K562 (cell line): ENCODE results near the gene NAA80. TPM values are rescaled to one million over a fixed set of nuclear protein-coding genes. Genes with fewer than 3 reads are reported as not detected.

ENCODE experiments used
- MEIS2 ChIP-seq: fragments of 450-650 bp; IDR thresholded peaks from 2 replicates; pipeline ENCODE4 v1.6.1; 2014; ENCODE audit warnings: mild to moderate bottlenecking; ENCODE audit not compliant: partially characterized antibody
- MTA3 ChIP-seq: fragments of 450-650 bp; formaldehyde crosslinking; IDR thresholded peaks from 2 replicates; pipeline ENCODE4 v1.6.1; 2017; ENCODE audit warnings: mild to moderate bottlenecking, borderline replicate concordance
- MYNN ChIP-seq, 2 experiments: sonication (generic); formaldehyde crosslinking in 1 of 2; IDR thresholded peaks; 2 replicates each; pipeline versions ENCODE4 v1.5.0 to v1.6.1; 2016 to 2020; ENCODE audit warnings: antibody characterized with exemption in 1 of 2, missing genetic modification reagents in 1 of 2
- NR4A1 ChIP-seq, 2 experiments: fragments of 250-450 bp in 1 of 2; fragments of 450-650 bp in 1 of 2; sonication (Bioruptor Pico) in 1 of 2; IDR thresholded peaks; 2 replicates each; pipeline versions ENCODE4 v1.4.0 to v1.6.1; 2016 to 2020; ENCODE audit warnings: mild to moderate bottlenecking in 2 of 2, missing compliant biosample characterization in 1 of 2, missing genetic modification characterization in 1 of 2, moderate library complexity in 1 of 2
- PHF21A ChIP-seq: fragments of 450-650 bp; IDR thresholded peaks from 2 replicates; pipeline ENCODE4 v1.6.1; 2017; ENCODE audit warnings: low read depth, borderline replicate concordance
- POLR2G ChIP-seq: fragments of 200-400 bp; formaldehyde crosslinking; IDR thresholded peaks from 2 replicates; pipeline ENCODE4 v1.6.1; 2017; ENCODE audit warnings: low read depth, mild to moderate bottlenecking, antibody characterized with exemption, low read length, moderate library complexity
- REST ChIP-seq, 2 experiments: fragments of 450-650 bp; formaldehyde crosslinking in 1 of 2; IDR thresholded peaks; 2 replicates each; pipeline versions ENCODE4 v1.4.0 to v1.6.1; 2014 to 2020; ENCODE audit warnings: mild to moderate bottlenecking in 2 of 2, borderline replicate concordance in 1 of 2, low read depth in 1 of 2
- THRAP3 ChIP-seq: fragments of 450-650 bp; IDR thresholded peaks from 2 replicates; pipeline ENCODE4 v1.6.1; 2016; ENCODE audit warnings: mild to moderate bottlenecking, inconsistent platforms, borderline replicate concordance
- ZNF274 ChIP-seq: IDR thresholded peaks from 2 replicates; pipeline ENCODE4 v1.6.1; 2011; ENCODE audit warnings: low read depth, mild to moderate bottlenecking, low read length, moderate library complexity, borderline replicate concordance
- polyA plus RNA-seq, 8 experiments: library from polyadenylated mRNA; depleted of rRNA in 4 of 8; stranded (reverse) in 5 of 8; unstranded in 3 of 8; fragments of >200 nt; fragmentation: Nextera tagmentation in 2 of 8; fragmentation: Illumina TruSeq in 1 of 8; extraction: Ambion mirVana in 2 of 8; extraction: Trizol in 1 of 8; gene quantifications; 2 replicates each; pipeline versions ENCODE4 v1.2.1 to v1.2.3, GENCODE V29; 2011 to 2014; ENCODE audit warnings: inconsistent platforms in 1 of 8, missing spikeins in 1 of 8
- total RNA-seq, 7 experiments: library from RNA; depleted of rRNA in 6 of 7; stranded (reverse); fragments of >200 nt in 6 of 7; fragmentation: Illumina TruSeq in 2 of 7; extraction: Trizol in 2 of 7; gene quantifications; 2 replicates each; pipeline versions ENCODE4 v1.2.1 to v1.2.3, GENCODE V29; 2011 to 2021; ENCODE audit warnings: low replicate concordance in 1 of 7

Gene NAA80
- total and polyA plus RNA-seq, 9 of the 15 experiments (the other 6 are each of a cell fraction or from before 2014, with no cell fraction given): 0.82 to 24.0 (median 8.6) TPM

GRCh38 chr3:50303013-50303815 lies 4.0 kb upstream of the NAA80 start, which contains the start of gene HYAL1 (continued):
- TF ChIP-seq REST (IDR thresholded peaks at IDR 0.05; ENCODE audit: borderline replicate concordance) (no peak), REST (CRISPR knock-in tag; IDR thresholded peaks at IDR 0.05; ENCODE audit: low read depth) (no peak), ZNF274 (no peak), NR4A1 (CRISPR knock-in tag; IDR thresholded peaks at IDR 0.05) (no peak), NR4A1 (tag; IDR thresholded peaks at IDR 0.05) (no peak), MYNN (IDR thresholded peaks at IDR 0.05) (0 out of 2 replicates have a peak, but pooled peaks have one; percentile 22), MYNN (CRISPR knock-in tag; IDR thresholded peaks at IDR 0.05) (no peak), THRAP3 (no peak), MEIS2 (peak; percentile 8), POLR2G (peak; percentile 80), PHF21A (peak; percentile 45; the same call in 1 of the 2 replicates), MTA3 (peak; percentile 30; the same call in 1 of the 2 replicates)
